ENCODE data around the gene TIAM1.

Gene TIAM1

DNA sequence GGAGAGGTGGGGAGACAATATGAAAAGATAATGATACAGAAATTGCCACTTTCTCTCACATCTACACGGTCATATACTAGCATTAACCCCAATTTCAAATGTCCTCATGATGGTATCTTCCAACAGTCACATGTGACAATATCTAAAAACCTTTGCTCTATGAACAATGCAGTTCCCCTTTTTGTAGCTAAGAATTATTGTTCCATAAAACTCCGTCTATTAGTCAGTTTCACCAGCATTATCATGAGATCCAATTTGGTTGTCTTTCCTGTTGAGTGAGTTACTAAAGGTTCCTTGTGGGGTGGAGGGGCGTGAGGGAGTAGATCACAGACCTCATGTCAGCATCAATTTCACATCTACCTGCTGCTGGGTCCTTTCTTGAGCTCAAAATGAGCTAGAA is 1.7 kb downstream of the TIAM1 start:
- no peaks in the 10 kb centered on the region for H3F3A ChIP-seq (ENCODE audit: insufficient read depth)
- no peaks in the 10 kb centered on the region for H3K9me2 ChIP-seq (replicated peaks; ENCODE audit: insufficient read depth, low read length)
- no peaks in the 10 kb centered on the region; the same call in 1 of the 2 replicates for H4K20me1 ChIP-seq (ENCODE audit: low read depth, low read length)
- no peak overlapping the region for H3K4me3 ChIP-seq (ENCODE audit: insufficient read depth, low read length, poor library complexity, severe bottlenecking)
- no peak overlapping the region for H3K27ac ChIP-seq (ENCODE audit: low read depth, low read length)
- no peaks in the 10 kb centered on the region for H3K9me3 ChIP-seq (ENCODE audit: insufficient read depth, low read length)
- H2AFZ ChIP-seq (ENCODE audit: low read depth, low read length, severe bottlenecking), result no peak overlapping the region
- peaks cover 4% of the 10 kb centered on the region; the same call in 1 of the 2 replicates for H3K79me2 ChIP-seq (ENCODE audit: insufficient read depth, low read length)
- no peak overlapping the region for H3K4me2 ChIP-seq (ENCODE audit: low read depth, low read length, poor library complexity, severe bottlenecking)
- H3K9ac ChIP-seq (ENCODE audit: low read length), result no peak overlapping the region
- no peaks in the 10 kb centered on the region for H3K36me3 ChIP-seq (ENCODE audit: low read length)
- TF ChIP-seq EZH2phosphoT487 (conservative IDR thresholded peaks at IDR 0.05; ENCODE audit: low read length), result no peak
- TF ChIP-seq CTCF (IDR thresholded peaks at IDR 0.05; ENCODE audit: insufficient read depth, low read length, poor library complexity, severe bottlenecking), result no peak
- H3K27me3 ChIP-seq (ENCODE audit: low read length), result no peaks in the 10 kb centered on the region

DNA sequence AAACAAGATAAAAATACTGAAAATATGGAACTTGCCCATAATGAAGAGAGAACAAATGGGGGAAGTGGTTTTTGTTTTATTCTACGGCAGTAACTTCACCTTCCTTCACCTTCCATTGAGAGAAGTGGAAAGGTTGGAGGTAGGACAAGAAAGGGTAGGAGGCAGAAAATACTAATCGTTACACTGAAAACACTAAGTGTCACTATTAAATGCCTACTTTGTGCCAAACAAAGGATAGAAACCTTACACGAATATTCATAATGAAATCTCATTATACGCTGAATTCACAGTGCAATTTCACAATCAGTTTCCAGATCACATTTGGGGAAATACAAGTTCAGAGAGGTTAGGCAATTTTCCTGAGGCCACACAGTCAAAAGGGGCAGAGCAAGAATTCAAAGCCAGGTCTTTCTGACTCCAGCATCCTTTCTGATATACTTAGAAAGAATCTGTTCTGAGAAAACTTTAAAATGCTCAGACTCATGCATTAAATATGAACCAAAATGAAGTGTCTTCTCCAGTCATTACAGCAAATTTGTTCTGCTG is 3.0 kb downstream of the TIAM1 start:
- Histone ChIP-seq H3K79me2 (ENCODE audit: insufficient read depth, low read length) (peaks cover 4% of the 10 kb centered on the region; the same call in 1 of the 2 replicates), H4K20me1 (ENCODE audit: low read depth, low read length) (no peaks in the 10 kb centered on the region; the same call in 1 of the 2 replicates), H3K27me3 (ENCODE audit: low read length) (no peaks in the 10 kb centered on the region), H2AFZ (ENCODE audit: low read depth, low read length, severe bottlenecking) (no peak overlapping the region), H3K9ac (ENCODE audit: low read length) (no peak overlapping the region), H3K9me3 (ENCODE audit: insufficient read depth, low read length) (no peaks in the 10 kb centered on the region), H3F3A (ENCODE audit: insufficient read depth) (no peaks in the 10 kb centered on the region), H3K4me3 (ENCODE audit: insufficient read depth, low read length, poor library complexity, severe bottlenecking) (no peak overlapping the region), H3K27ac (ENCODE audit: low read depth, low read length) (no peak overlapping the region), H3K36me3 (ENCODE audit: low read length) (no peaks in the 10 kb centered on the region), H3K9me2 (replicated peaks; ENCODE audit: insufficient read depth, low read length) (no peaks in the 10 kb centered on the region), H3K4me2 (ENCODE audit: low read depth, low read length, poor library complexity, severe bottlenecking) (no peak overlapping the region)
- TF ChIP-seq EZH2phosphoT487 (conservative IDR thresholded peaks at IDR 0.05; ENCODE audit: low read length), result no peak
- no peak for TF ChIP-seq CTCF (IDR thresholded peaks at IDR 0.05; ENCODE audit: insufficient read depth, low read length, poor library complexity, severe bottlenecking)

- Histone ChIP-seq H3K9me3 (ENCODE audit: insufficient read depth, low read length) (no peaks in the 10 kb centered on the region), H3K27me3 (ENCODE audit: low read length) (no peaks in the 10 kb centered on the region), H3K27ac (ENCODE audit: low read depth, low read length) (no peak overlapping the region), H4K20me1 (ENCODE audit: low read depth, low read length) (no peaks in the 10 kb centered on the region; the same call in 1 of the 2 replicates), H3K4me2 (ENCODE audit: low read depth, low read length, poor library complexity, severe bottlenecking) (no peak overlapping the region), H3K9ac (ENCODE audit: low read length) (no peak overlapping the region), H3K79me2 (ENCODE audit: insufficient read depth, low read length) (peaks cover 4% of the 10 kb centered on the region; the same call in 1 of the 2 replicates), H3K4me3 (ENCODE audit: insufficient read depth, low read length, poor library complexity, severe bottlenecking) (no peak overlapping the region), H3K36me3 (ENCODE audit: low read length) (no peaks in the 10 kb centered on the region), H3K9me2 (replicated peaks; ENCODE audit: insufficient read depth, low read length) (no peaks in the 10 kb centered on the region), H2AFZ (ENCODE audit: low read depth, low read length, severe bottlenecking) (no peak overlapping the region), H3F3A (ENCODE audit: insufficient read depth) (no peaks in the 10 kb centered on the region)
- TF ChIP-seq CTCF (IDR thresholded peaks at IDR 0.05; ENCODE audit: insufficient read depth, low read length, poor library complexity, severe bottlenecking) (no peak), EZH2phosphoT487 (conservative IDR thresholded peaks at IDR 0.05; ENCODE audit: low read length) (no peak)
Observed at GRCh38 chr21:31340514-31340913, 3.5 kb downstream of the TIAM1 start.

All from SU-DHL-6 (cell line).